K562 (cell line): Measurements from ENCODE around the gene MAP3K14. TPM values are rescaled to one million over a fixed set of nuclear protein-coding genes. Genes with fewer than 3 reads are reported as not detected.

ENCODE experiments used
- CC2D1A ChIP-seq: fragments of 450-650 bp; IDR thresholded peaks from 2 replicates; pipeline ENCODE4 v1.6.1; 2017; ENCODE audit warnings: mild to moderate bottlenecking
- CREM ChIP-seq: IDR thresholded peaks from 2 replicates; pipeline ENCODE4 v1.6.1; 2014; ENCODE audit warnings: antibody characterized with exemption, low read depth
- HDAC2 ChIP-seq: fragments of 450-650 bp; IDR thresholded peaks from 2 replicates; pipeline ENCODE4 v1.6.1; 2016; ENCODE audit warnings: mild to moderate bottlenecking
- IFI16 ChIP-seq: fragments of 250-450 bp; sonication (Bioruptor Pico); IDR thresholded peaks from 2 replicates; pipeline ENCODE4 v2.1.2; 2022; ENCODE audit warnings: mild to moderate bottlenecking, inconsistent platforms
- NCOA2 ChIP-seq, 2 experiments: fragments of 450-650 bp; IDR thresholded peaks; 2 replicates each; pipeline ENCODE4 v1.6.1; 2018; ENCODE audit warnings: mild to moderate bottlenecking in 2 of 2, moderate library complexity in 1 of 2; ENCODE audit not compliant: partially characterized antibody in 2 of 2
- NFXL1 ChIP-seq: fragments of 450-650 bp; formaldehyde crosslinking; IDR thresholded peaks from 2 replicates; pipeline ENCODE4 v1.4.0; 2021; ENCODE audit warnings: mild to moderate bottlenecking
- PHB2 ChIP-seq: fragments of 450-650 bp; IDR thresholded peaks from 2 replicates; pipeline ENCODE4 v1.6.1; 2017; ENCODE audit warnings: low read depth
- PHF20 ChIP-seq: fragments of 450-650 bp; IDR thresholded peaks from 2 replicates; pipeline ENCODE4 v1.6.1; 2018; ENCODE audit not compliant: partially characterized antibody
- PTBP1 ChIP-seq: fragments of 200-400 bp; formaldehyde crosslinking; IDR thresholded peaks from 2 replicates; pipeline ENCODE4 v1.6.1; 2017; ENCODE audit warnings: low read depth, low read length
- RAD51 ChIP-seq: fragments of 450-650 bp; IDR thresholded peaks from 2 replicates; pipeline ENCODE4 v1.7.1; 2016; ENCODE audit warnings: low read depth, mild to moderate bottlenecking, borderline replicate concordance
- SMARCB1 ChIP-seq: IDR thresholded peaks from 2 replicates; pipeline ENCODE4 v1.6.1; 2011; ENCODE audit warnings: improper control_type of control experiment, low read depth; ENCODE audit not compliant: insufficient read length
- STAT5A ChIP-seq: IDR thresholded peaks from 2 replicates; pipeline ENCODE4 v1.6.1; 2012; ENCODE audit warnings: low read length, inconsistent platforms, borderline replicate concordance
- TCF7L2 ChIP-seq: fragments of 150-350 bp; IDR thresholded peaks from 2 replicates; pipeline ENCODE4 v1.6.1; 2016; ENCODE audit warnings: low read depth, mild to moderate bottlenecking, low read length, moderate library complexity
- polyA plus RNA-seq, 8 experiments: library from polyadenylated mRNA; depleted of rRNA in 4 of 8; stranded (reverse) in 5 of 8; unstranded in 3 of 8; fragments of >200 nt; fragmentation: Nextera tagmentation in 2 of 8; fragmentation: Illumina TruSeq in 1 of 8; extraction: Ambion mirVana in 2 of 8; extraction: Trizol in 1 of 8; gene quantifications; 2 replicates each; pipeline versions ENCODE4 v1.2.1 to v1.2.3, GENCODE V29; 2011 to 2014; ENCODE audit warnings: inconsistent platforms in 1 of 8, missing spikeins in 1 of 8
- total RNA-seq, 7 experiments: library from RNA; depleted of rRNA in 6 of 7; stranded (reverse); fragments of >200 nt in 6 of 7; fragmentation: Illumina TruSeq in 2 of 7; extraction: Trizol in 2 of 7; gene quantifications; 2 replicates each; pipeline versions ENCODE4 v1.2.1 to v1.2.3, GENCODE V29; 2011 to 2021; ENCODE audit warnings: low replicate concordance in 1 of 7
- TF ChIP-seq, protein P1 (sequence below): fragments of 450-650 bp; IDR thresholded peaks from 2 replicates; pipeline ENCODE4 v1.6.1; 2016; ENCODE audit warnings: mild to moderate bottlenecking, moderate library complexity
- TF ChIP-seq, protein P2 (sequence below): fragments of 450-650 bp; IDR thresholded peaks from 2 replicates; pipeline ENCODE4 v1.7.0; 2016; ENCODE audit warnings: borderline replicate concordance

Gene MAP3K14
- total and polyA plus RNA-seq, 9 of the 15 experiments (the other 6 are each of a cell fraction or from before 2014, with no cell fraction given), result 0.45 to 8.7 (median 3.2) TPM

- TF ChIP-seq, protein P1, sequence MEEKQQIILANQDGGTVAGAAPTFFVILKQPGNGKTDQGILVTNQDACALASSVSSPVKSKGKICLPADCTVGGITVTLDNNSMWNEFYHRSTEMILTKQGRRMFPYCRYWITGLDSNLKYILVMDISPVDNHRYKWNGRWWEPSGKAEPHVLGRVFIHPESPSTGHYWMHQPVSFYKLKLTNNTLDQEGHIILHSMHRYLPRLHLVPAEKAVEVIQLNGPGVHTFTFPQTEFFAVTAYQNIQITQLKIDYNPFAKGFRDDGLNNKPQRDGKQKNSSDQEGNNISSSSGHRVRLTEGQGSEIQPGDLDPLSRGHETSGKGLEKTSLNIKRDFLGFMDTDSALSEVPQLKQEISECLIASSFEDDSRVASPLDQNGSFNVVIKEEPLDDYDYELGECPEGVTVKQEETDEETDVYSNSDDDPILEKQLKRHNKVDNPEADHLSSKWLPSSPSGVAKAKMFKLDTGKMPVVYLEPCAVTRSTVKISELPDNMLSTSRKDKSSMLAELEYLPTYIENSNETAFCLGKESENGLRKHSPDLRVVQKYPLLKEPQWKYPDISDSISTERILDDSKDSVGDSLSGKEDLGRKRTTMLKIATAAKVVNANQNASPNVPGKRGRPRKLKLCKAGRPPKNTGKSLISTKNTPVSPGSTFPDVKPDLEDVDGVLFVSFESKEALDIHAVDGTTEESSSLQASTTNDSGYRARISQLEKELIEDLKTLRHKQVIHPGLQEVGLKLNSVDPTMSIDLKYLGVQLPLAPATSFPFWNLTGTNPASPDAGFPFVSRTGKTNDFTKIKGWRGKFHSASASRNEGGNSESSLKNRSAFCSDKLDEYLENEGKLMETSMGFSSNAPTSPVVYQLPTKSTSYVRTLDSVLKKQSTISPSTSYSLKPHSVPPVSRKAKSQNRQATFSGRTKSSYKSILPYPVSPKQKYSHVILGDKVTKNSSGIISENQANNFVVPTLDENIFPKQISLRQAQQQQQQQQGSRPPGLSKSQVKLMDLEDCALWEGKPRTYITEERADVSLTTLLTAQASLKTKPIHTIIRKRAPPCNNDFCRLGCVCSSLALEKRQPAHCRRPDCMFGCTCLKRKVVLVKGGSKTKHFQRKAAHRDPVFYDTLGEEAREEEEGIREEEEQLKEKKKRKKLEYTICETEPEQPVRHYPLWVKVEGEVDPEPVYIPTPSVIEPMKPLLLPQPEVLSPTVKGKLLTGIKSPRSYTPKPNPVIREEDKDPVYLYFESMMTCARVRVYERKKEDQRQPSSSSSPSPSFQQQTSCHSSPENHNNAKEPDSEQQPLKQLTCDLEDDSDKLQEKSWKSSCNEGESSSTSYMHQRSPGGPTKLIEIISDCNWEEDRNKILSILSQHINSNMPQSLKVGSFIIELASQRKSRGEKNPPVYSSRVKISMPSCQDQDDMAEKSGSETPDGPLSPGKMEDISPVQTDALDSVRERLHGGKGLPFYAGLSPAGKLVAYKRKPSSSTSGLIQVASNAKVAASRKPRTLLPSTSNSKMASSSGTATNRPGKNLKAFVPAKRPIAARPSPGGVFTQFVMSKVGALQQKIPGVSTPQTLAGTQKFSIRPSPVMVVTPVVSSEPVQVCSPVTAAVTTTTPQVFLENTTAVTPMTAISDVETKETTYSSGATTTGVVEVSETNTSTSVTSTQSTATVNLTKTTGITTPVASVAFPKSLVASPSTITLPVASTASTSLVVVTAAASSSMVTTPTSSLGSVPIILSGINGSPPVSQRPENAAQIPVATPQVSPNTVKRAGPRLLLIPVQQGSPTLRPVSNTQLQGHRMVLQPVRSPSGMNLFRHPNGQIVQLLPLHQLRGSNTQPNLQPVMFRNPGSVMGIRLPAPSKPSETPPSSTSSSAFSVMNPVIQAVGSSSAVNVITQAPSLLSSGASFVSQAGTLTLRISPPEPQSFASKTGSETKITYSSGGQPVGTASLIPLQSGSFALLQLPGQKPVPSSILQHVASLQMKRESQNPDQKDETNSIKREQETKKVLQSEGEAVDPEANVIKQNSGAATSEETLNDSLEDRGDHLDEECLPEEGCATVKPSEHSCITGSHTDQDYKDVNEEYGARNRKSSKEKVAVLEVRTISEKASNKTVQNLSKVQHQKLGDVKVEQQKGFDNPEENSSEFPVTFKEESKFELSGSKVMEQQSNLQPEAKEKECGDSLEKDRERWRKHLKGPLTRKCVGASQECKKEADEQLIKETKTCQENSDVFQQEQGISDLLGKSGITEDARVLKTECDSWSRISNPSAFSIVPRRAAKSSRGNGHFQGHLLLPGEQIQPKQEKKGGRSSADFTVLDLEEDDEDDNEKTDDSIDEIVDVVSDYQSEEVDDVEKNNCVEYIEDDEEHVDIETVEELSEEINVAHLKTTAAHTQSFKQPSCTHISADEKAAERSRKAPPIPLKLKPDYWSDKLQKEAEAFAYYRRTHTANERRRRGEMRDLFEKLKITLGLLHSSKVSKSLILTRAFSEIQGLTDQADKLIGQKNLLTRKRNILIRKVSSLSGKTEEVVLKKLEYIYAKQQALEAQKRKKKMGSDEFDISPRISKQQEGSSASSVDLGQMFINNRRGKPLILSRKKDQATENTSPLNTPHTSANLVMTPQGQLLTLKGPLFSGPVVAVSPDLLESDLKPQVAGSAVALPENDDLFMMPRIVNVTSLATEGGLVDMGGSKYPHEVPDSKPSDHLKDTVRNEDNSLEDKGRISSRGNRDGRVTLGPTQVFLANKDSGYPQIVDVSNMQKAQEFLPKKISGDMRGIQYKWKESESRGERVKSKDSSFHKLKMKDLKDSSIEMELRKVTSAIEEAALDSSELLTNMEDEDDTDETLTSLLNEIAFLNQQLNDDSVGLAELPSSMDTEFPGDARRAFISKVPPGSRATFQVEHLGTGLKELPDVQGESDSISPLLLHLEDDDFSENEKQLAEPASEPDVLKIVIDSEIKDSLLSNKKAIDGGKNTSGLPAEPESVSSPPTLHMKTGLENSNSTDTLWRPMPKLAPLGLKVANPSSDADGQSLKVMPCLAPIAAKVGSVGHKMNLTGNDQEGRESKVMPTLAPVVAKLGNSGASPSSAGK, result peak; percentile 26; the same call in 1 of the 2 replicates
- TF ChIP-seq PHF20 (no peak), TCF7L2 (no peak), NCOA2 (IDR thresholded peaks at IDR 0.05; ENCODE audit: partially characterized antibody in 2 of 2) (no peak), HDAC2 (peak; percentile 99), PTBP1 (no peak), CREM (peak; percentile 86), NFXL1 (CRISPR knock-in tag) (no peak), SMARCB1 (no peak), STAT5A (peak; percentile 97), PHB2 (peak; percentile 80), IFI16 (CRISPR knock-in tag) (no peak), RAD51 (peak; percentile 43; the same call in 1 of the 2 replicates), CC2D1A (peak; percentile 85; the same call in 1 of the 2 replicates)
- TF ChIP-seq, protein P2, sequence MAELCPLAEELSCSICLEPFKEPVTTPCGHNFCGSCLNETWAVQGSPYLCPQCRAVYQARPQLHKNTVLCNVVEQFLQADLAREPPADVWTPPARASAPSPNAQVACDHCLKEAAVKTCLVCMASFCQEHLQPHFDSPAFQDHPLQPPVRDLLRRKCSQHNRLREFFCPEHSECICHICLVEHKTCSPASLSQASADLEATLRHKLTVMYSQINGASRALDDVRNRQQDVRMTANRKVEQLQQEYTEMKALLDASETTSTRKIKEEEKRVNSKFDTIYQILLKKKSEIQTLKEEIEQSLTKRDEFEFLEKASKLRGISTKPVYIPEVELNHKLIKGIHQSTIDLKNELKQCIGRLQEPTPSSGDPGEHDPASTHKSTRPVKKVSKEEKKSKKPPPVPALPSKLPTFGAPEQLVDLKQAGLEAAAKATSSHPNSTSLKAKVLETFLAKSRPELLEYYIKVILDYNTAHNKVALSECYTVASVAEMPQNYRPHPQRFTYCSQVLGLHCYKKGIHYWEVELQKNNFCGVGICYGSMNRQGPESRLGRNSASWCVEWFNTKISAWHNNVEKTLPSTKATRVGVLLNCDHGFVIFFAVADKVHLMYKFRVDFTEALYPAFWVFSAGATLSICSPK, result no peak
Observed at GRCh38 chr17:45345554-45346215, 28.9 kb upstream of the MAP3K14 start (continued).
